ENCODE measurements around the gene MRPS5. TPM values are rescaled to one million over a fixed set of nuclear protein-coding genes. Genes with fewer than 3 reads are reported as not detected.

MRPS5 gene
- total RNA-seq, 2 donors from 2014 or later: 57.9 to 59.0 TPM

DNA sequence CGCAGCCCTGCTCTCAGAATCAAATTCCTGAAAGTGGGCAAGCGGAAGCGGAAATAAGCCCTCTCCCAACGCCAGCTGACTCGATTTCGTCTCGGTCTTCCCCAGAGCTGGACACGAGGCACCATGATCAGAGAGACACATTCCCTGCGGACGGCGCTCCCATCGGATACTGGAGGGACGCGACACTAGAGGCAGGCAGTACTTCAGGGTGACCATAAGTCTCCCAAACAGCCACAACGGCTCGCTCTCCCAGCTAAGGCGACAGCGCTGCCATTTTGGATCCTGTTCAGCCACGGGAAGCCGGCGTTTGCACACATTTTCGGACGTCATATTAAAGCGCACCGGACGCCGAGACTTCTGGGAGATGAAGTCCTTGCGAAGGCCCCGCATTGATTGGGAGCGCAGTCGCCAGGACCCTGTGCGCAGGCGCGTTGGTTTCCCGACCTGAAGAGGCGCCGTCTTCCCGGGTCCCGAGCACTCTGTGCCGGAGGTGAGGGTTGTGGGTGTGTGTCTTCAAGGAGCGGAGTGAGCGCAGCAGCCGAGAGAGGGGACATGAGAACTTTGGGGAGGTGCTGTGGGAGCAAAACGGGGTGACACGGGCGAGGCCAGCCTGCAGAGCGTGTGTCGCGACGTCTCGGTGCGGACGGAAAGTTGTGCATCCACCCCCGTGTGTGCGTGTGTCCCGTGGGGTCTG, 43.9 kb upstream of the MRPS5 start, which contains the start of gene ZNF2:
Gene ZNF2, plus strand, starts transcription at position 439 of the 694 bp plus-strand sequence. CDS start 10,418 bp downstream, outside the sequence.
- peak within 1 kb of the TSS; percentile 73 for H3K27ac ChIP-seq (ENCODE audit: low read depth, low read length)
- H3K36me3 ChIP-seq (ENCODE audit: control insufficient read depth, insufficient read depth, low read length): no peaks in the 10 kb centered on the region
- Mint-ChIP-seq H3K27ac (peak within 1 kb of the TSS; percentile 100), H3K36me3 (ENCODE audit: low read depth) (peaks cover 6% of the 10 kb centered on the region), H3K9me3 (no peaks in the 10 kb centered on the region), H3K4me3 (peak within 1 kb of the TSS; percentile 95), H3K4me1 (peaks cover 22% of the 10 kb centered on the region), H3K27me3 (ENCODE audit: insufficient read depth) (peaks cover 3% of the 10 kb centered on the region)
- no peaks in the 10 kb centered on the region for H3K4me1 ChIP-seq (ENCODE audit: control insufficient read depth, insufficient read depth, low read length)
- peak; percentile 11 for TF ChIP-seq CTCF (conservative IDR thresholded peaks at IDR 0.05)
- peak within 1 kb of the TSS; percentile 88 for H3K9ac ChIP-seq (ENCODE audit: extremely low read depth, low read length, poor library complexity, severe bottlenecking)
- WGBS, 2 experiments (ENCODE audit: insufficient coverage in 1 of 2, insufficient read length in 1 of 2): 0% methylated on average over 19 to 56 of the region's 56 CpGs
- peak; percentile 99 for DNase-seq
- H3K9me3 ChIP-seq (ENCODE audit: control insufficient read depth, low read length): no peaks in the 10 kb centered on the region
- H3K4me3 ChIP-seq (ENCODE audit: low read length): peak within 1 kb of the TSS; percentile 94
- H3K27me3 ChIP-seq (ENCODE audit: control insufficient read depth, insufficient read depth, low read length, poor library complexity, severe bottlenecking): no peaks in the 10 kb centered on the region

GRCh38 chr2:95165030-95165370, 43.4 kb upstream of the MRPS5 start:
- Histone ChIP-seq H3K4me3 (ENCODE audit: low read length) (peak overlapping the region; percentile 94), H3K9ac (ENCODE audit: extremely low read depth, low read length, poor library complexity, severe bottlenecking) (peak overlapping the region; percentile 88), H3K4me1 (ENCODE audit: control insufficient read depth, insufficient read depth, low read length) (no peaks in the 10 kb centered on the region), H3K27me3 (ENCODE audit: control insufficient read depth, insufficient read depth, low read length, poor library complexity, severe bottlenecking) (no peaks in the 10 kb centered on the region), H3K9me3 (ENCODE audit: control insufficient read depth, low read length) (no peaks in the 10 kb centered on the region), H3K27ac (ENCODE audit: low read depth, low read length) (no peak overlapping the region), H3K36me3 (ENCODE audit: control insufficient read depth, insufficient read depth, low read length) (no peaks in the 10 kb centered on the region)
- H3K27me3 Mint-ChIP-seq (ENCODE audit: insufficient read depth): peaks cover 3% of the 10 kb centered on the region
- no peak for DNase-seq
- no peak for TF ChIP-seq CTCF (conservative IDR thresholded peaks at IDR 0.05)
- peaks cover 6% of the 10 kb centered on the region for H3K36me3 Mint-ChIP-seq (ENCODE audit: low read depth)
- 1 to 3% methylated on average over 9 of the region's 9 CpGs for WGBS, 2 experiments (ENCODE audit: insufficient coverage in 1 of 2, insufficient read length in 1 of 2)
- H3K4me1 Mint-ChIP-seq: peaks cover 20% of the 10 kb centered on the region
- no peaks in the 10 kb centered on the region for H3K9me3 Mint-ChIP-seq
- H3K27ac Mint-ChIP-seq: peak overlapping the region; percentile 100
- peak overlapping the region; percentile 95 for H3K4me3 Mint-ChIP-seq

DNA sequence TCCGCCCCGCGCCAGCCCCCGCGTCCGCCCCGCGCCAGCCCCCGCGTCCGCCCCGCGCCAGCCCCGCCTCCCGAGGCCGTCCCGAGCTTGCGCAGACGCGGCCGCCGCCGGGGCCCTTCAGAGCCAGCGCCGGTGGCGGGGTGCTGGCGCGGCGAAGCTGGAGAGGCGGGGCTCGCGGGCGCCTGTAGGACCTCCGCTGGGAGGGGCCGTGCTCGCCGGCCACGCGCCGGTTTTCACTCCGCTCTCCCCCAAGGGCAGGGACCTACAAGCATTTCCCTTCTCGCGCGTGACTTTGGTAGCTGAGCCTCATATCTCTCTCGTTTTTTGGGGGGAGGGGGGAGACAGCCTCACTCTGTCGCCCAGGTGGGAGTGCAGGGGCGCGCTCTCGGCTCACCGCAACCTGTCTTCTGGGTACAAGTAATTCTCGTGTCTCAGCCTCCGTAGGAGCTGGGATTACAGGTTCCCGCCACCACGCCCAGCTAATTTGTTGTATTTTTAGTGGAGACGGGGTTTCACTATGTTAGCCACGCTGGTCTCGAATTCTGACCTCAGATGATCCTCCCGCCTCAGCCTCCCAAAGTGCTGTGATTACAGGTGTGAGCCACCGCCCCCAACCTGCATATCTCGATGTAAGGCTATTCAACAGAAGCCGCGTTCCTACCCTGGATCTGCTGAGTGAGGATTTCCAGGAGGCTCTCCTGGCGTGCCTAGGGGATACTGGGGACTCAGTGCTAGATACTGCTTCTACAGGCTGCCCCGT, 38.3 kb upstream of the MRPS5 start, which contains the start of gene ZNF514:
Gene ZNF514, minus strand, starts transcription at position 159 of the 760 bp plus-strand sequence. CDS start 6,595 bp downstream, outside the sequence.
- H3K36me3 Mint-ChIP-seq (ENCODE audit: low read depth): peaks cover 33% of the 10 kb centered on the region
- DNase-seq: peak; percentile 86

More for the DNA sequence above, 38.3 kb upstream of the MRPS5 start, which contains the start of gene ZNF514:
- H3K27me3 Mint-ChIP-seq (ENCODE audit: insufficient read depth): peaks cover 4% of the 10 kb centered on the region
- Histone ChIP-seq H3K9ac (ENCODE audit: extremely low read depth, low read length, poor library complexity, severe bottlenecking) (peak within 1 kb of the TSS; percentile 40), H3K27ac (ENCODE audit: low read depth, low read length) (no peak within 1 kb of the TSS), H3K4me3 (ENCODE audit: low read length) (peak within 1 kb of the TSS; percentile 85), H3K27me3 (ENCODE audit: control insufficient read depth, insufficient read depth, low read length, poor library complexity, severe bottlenecking) (no peaks in the 10 kb centered on the region), H3K36me3 (ENCODE audit: control insufficient read depth, insufficient read depth, low read length) (peaks cover 17% of the 10 kb centered on the region), H3K9me3 (ENCODE audit: control insufficient read depth, low read length) (peaks cover 22% of the 10 kb centered on the region), H3K4me1 (ENCODE audit: control insufficient read depth, insufficient read depth, low read length) (no peaks in the 10 kb centered on the region)
- H3K4me1 Mint-ChIP-seq: peaks cover 16% of the 10 kb centered on the region
- no peak for TF ChIP-seq CTCF (conservative IDR thresholded peaks at IDR 0.05)
- H3K4me3 Mint-ChIP-seq: peak within 1 kb of the TSS; percentile 75
- peak within 1 kb of the TSS; percentile 79 for H3K27ac Mint-ChIP-seq
- no peaks in the 10 kb centered on the region for H3K9me3 Mint-ChIP-seq
- 13 to 49% methylated on average over 17 to 64 of the region's 64 CpGs for WGBS, 2 experiments (ENCODE audit: insufficient coverage in 1 of 2, insufficient read length in 1 of 2)

Measured in endodermal cell (in vitro differentiated cells).